ENCODE results near the gene KCNH1. TPM values are rescaled to one million over a fixed set of nuclear protein-coding genes. Genes with fewer than 3 reads are reported as not detected.

Gene KCNH1
- total RNA-seq, 1 donor from 2014 or later: 0.21 TPM

DNA sequence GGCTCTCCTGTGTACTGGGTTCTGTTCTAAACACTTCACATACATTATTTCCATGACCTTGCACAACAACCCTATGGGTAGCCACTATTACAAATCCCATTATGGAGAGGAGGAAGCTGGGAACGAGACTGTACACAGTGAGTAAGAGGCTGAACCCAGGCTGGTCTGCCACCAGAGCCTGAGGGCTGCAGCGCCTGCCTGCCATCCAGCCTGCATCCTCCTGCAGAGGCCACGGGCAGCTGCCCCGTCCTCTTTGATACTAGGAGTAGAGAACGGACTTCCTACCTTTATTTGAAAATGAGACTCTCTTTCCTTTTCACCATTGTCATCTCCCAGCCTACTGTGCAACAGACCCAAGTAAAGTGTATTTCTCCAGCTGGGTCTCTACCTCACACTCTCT is 435.3 kb downstream of the KCNH1 start:
- H3K27ac Mint-ChIP-seq (ENCODE audit: unreplicated experiment): no peak overlapping the region
- peaks cover 9% of the 10 kb centered on the region for H3K4me1 Mint-ChIP-seq
- H3K9me3 Mint-ChIP-seq: no peaks in the 10 kb centered on the region
- DNase-seq (ENCODE audit: low read depth, low spot score): no peak
- H3K4me3 Mint-ChIP-seq: no peak overlapping the region
- no peaks in the 10 kb centered on the region for H3K36me3 Mint-ChIP-seq (ENCODE audit: low read depth)
- H3K27me3 Mint-ChIP-seq (ENCODE audit: low read depth): no peaks in the 10 kb centered on the region
- TF ChIP-seq, protein P1, sequence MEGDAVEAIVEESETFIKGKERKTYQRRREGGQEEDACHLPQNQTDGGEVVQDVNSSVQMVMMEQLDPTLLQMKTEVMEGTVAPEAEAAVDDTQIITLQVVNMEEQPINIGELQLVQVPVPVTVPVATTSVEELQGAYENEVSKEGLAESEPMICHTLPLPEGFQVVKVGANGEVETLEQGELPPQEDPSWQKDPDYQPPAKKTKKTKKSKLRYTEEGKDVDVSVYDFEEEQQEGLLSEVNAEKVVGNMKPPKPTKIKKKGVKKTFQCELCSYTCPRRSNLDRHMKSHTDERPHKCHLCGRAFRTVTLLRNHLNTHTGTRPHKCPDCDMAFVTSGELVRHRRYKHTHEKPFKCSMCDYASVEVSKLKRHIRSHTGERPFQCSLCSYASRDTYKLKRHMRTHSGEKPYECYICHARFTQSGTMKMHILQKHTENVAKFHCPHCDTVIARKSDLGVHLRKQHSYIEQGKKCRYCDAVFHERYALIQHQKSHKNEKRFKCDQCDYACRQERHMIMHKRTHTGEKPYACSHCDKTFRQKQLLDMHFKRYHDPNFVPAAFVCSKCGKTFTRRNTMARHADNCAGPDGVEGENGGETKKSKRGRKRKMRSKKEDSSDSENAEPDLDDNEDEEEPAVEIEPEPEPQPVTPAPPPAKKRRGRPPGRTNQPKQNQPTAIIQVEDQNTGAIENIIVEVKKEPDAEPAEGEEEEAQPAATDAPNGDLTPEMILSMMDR (conservative IDR thresholded peaks at IDR 0.05): no peak

DNA sequence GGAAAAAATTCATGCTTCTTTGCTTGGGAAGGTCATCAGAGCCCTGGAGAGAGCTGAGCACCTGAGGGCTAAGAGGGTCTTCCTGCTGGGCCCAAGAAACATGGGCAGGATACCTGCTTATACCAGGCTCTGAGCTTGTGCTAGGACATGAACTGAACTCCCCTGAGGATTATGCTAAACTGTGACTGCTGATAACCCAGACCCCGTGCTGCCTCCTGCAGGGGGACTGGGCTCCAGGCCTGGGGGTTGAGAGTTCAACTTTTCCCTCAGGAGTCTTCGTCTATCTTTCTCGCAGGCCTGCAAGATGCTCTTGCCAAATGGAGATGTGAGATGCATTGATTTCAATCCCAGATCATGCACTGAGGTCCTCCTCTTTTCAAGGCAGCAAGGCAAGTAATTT is 436.8 kb downstream of the KCNH1 start:
- H3K4me3 Mint-ChIP-seq: no peak overlapping the region
- no peaks in the 10 kb centered on the region for H3K27me3 Mint-ChIP-seq (ENCODE audit: low read depth)
- H3K27ac Mint-ChIP-seq (ENCODE audit: unreplicated experiment): no peak overlapping the region
- H3K36me3 Mint-ChIP-seq (ENCODE audit: low read depth): no peaks in the 10 kb centered on the region
- peaks cover 9% of the 10 kb centered on the region for H3K4me1 Mint-ChIP-seq
- TF ChIP-seq, protein P1 (conservative IDR thresholded peaks at IDR 0.05): no peak
- no peak for DNase-seq (ENCODE audit: low read depth, low spot score)
- H3K9me3 Mint-ChIP-seq: no peaks in the 10 kb centered on the region

DNA sequence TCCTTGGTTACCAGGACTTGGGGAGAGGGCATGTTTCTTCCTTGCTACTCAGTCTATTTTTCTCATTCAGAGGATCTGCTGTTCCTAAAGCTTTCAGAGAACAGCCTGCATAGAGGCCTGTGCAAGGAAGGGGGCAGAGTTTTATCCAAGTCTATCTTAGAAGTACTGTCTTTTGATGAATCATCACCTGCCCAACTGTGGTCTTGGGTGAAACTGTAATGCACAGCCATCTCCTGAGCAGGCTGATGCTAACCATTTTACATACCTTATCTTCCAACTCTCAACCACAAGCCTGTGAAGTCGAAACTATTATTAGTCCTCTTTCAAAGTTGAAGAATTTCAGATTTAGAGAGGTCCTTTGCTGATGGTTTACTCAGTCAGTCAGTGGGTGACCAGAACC is 437.2 kb downstream of the KCNH1 start:
- H3K27ac Mint-ChIP-seq (ENCODE audit: unreplicated experiment): no peak overlapping the region

DNA sequence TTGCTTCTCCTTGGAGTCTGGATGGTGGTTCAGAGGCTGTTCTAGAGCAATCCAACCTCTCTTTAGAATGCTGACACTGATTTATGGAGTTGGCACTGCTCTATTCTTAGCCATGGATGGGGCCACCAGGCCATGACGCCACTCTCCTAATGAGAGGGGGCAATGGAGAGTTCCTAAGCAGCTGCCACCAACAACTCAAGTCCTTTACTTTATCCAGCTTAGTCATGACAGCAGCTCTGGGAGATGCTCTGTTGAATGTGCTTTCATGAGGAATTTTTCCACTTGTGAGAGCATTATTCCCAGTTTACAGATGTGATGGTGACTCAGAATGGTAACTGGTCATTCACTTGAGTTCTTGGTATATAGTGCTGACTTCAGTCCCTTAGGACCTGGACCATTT is 438.9 kb downstream of the KCNH1 start:
- peaks cover 9% of the 10 kb centered on the region for H3K4me1 Mint-ChIP-seq
- TF ChIP-seq, protein P1 (conservative IDR thresholded peaks at IDR 0.05): no peak
- no peaks in the 10 kb centered on the region for H3K27me3 Mint-ChIP-seq (ENCODE audit: low read depth)
- no peak for DNase-seq (ENCODE audit: low read depth, low spot score)
- no peaks in the 10 kb centered on the region for H3K36me3 Mint-ChIP-seq (ENCODE audit: low read depth)
- no peaks in the 10 kb centered on the region for H3K9me3 Mint-ChIP-seq
- H3K27ac Mint-ChIP-seq (ENCODE audit: unreplicated experiment): no peak overlapping the region
- H3K4me3 Mint-ChIP-seq: no peak overlapping the region

More for the DNA sequence above, 437.2 kb downstream of the KCNH1 start:
- no peaks in the 10 kb centered on the region for H3K36me3 Mint-ChIP-seq (ENCODE audit: low read depth)
- H3K4me3 Mint-ChIP-seq: no peak overlapping the region
- no peak for DNase-seq (ENCODE audit: low read depth, low spot score)
- no peaks in the 10 kb centered on the region for H3K27me3 Mint-ChIP-seq (ENCODE audit: low read depth)
- peaks cover 9% of the 10 kb centered on the region for H3K4me1 Mint-ChIP-seq
- H3K9me3 Mint-ChIP-seq: no peaks in the 10 kb centered on the region
- TF ChIP-seq, protein P1 (conservative IDR thresholded peaks at IDR 0.05): no peak

DNA sequence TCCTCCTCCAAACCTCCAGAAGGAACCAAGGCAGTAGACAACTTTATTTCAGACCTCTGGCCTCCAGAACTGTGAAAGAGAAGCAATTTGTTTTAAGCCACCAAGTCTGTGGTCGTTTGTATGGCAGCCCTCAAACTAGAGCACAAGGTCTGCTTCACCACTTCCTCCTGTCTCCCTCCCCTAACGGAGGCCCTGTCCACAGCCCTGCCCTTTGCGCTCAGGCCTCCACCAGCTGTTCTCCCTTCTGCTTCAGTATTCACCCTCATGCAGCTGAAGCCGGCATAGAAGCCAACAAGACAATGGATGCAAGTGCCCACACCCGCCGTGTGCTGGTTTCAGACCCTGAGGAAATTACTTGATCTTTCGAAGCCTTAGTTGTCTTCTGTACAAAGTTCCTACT is 441.2 kb downstream of the KCNH1 start:
- no peaks in the 10 kb centered on the region for H3K27me3 Mint-ChIP-seq (ENCODE audit: low read depth)
- H3K36me3 Mint-ChIP-seq (ENCODE audit: low read depth): no peaks in the 10 kb centered on the region
- no peak overlapping the region for H3K4me3 Mint-ChIP-seq
- peaks cover 9% of the 10 kb centered on the region for H3K4me1 Mint-ChIP-seq
- peak overlapping the region; percentile 60 for H3K27ac Mint-ChIP-seq (ENCODE audit: unreplicated experiment)
- TF ChIP-seq, protein P1 (conservative IDR thresholded peaks at IDR 0.05): no peak
- H3K9me3 Mint-ChIP-seq: no peaks in the 10 kb centered on the region
- DNase-seq (ENCODE audit: low read depth, low spot score): no peak

Measured in neural crest cell (in vitro differentiated cells).